Endometrium (tissue), 2 donors: ENCODE measurements around the gene RIN1.
"Not testable (repeated sequence)": the region's sequence is repeated elsewhere in the genome, so short reads cannot be mapped to it uniquely, and the experiment has no call there.

Experiments used
- FAIRE-seq: peaks from 2 replicates; lab custom pipeline; 2012; peaks lifted over from hg19 to GRCh38; lab: Jason Lieb, UNC
- donor health status: control.
- donor health status: control.

Gene RIN1

GRCh38 chr11:66359662-66360087 lies 23.4 kb upstream of the RIN1 start:
- FAIRE-seq = no peak

GRCh38 chr11:66350560-66351235 lies 14.5 kb upstream of the RIN1 start:
- FAIRE-seq = not testable (repeated sequence)

GRCh38 chr11:66349084-66349386 lies 12.8 kb upstream of the RIN1 start:
- no peak for FAIRE-seq

GRCh38 chr11:66347425-66348276 lies 11.4 kb upstream of the RIN1 start, which contains the start of gene B4GAT1:
Gene B4GAT1 (minus strand): TSS chr11:66347629. CDS start chr11:66347545, 84 bp downstream.
- FAIRE-seq = no peak

GRCh38 chr11:66346476-66347424 lies 10.5 kb upstream of the RIN1 start:
- FAIRE-seq = no peak

- FAIRE-seq = no peak
These were observed 9.0 kb upstream of the RIN1 start for GRCh38 chr11:66345316-66345649.

- no peak for FAIRE-seq
These were observed 8.5 kb upstream of the RIN1 start, which contains the start of gene BRMS1 for GRCh38 chr11:66344550-66345315. Gene BRMS1 (minus strand): TSS chr11:66345104. CDS start chr11:66342234, 2,870 bp downstream.

- no peak for FAIRE-seq
These were observed 6.9 kb upstream of the RIN1 start for GRCh38 chr11:66343176-66343575.

- FAIRE-seq = no peak
These were observed 5.4 kb upstream of the RIN1 start for GRCh38 chr11:66341502-66342126.

GRCh38 chr11:66340596-66341501 lies 4.6 kb upstream of the RIN1 start:
- FAIRE-seq = no peak

GRCh38 chr11:66339686-66340483 lies 3.7 kb upstream of the RIN1 start:
- FAIRE-seq = no peak

GRCh38 chr11:66339162-66339675 lies 3.0 kb upstream of the RIN1 start:
- no peak for FAIRE-seq

- FAIRE-seq = no peak
These were observed 2.3 kb upstream of the RIN1 start for GRCh38 chr11:66338276-66339161.

GRCh38 chr11:66337103-66337899 lies 1.1 kb upstream of the RIN1 start:
- no peak for FAIRE-seq

- FAIRE-seq = no peak
These were observed 552 bp downstream of the RIN1 start for GRCh38 chr11:66335531-66336233.
